ENCODE results near the gene NUP54.

The NUP54 gene

GRCh38 chr4:76084542-76084941 lies 63.7 kb downstream of the NUP54 start:
- FAIRE-seq (peak; percentile 41), DNase-seq (ENCODE audit: insufficient read length, low spot score) (no peak)
- no peak for TF ChIP-seq TAF1 (IDR thresholded peaks at IDR 0.05; ENCODE audit: low read depth, low read length)
- TF ChIP-seq POLR2AphosphoS5 (IDR thresholded peaks at IDR 0.05; ENCODE audit: low read depth, low read length), result no peak
- TF ChIP-seq PAX5 (IDR thresholded peaks at IDR 0.05; ENCODE audit: insufficient read depth, low read length, severe bottlenecking), result no peak
- TF ChIP-seq SPI1 (IDR thresholded peaks at IDR 0.05; ENCODE audit: low read depth, low read length), result no peak
- TF ChIP-seq POLR2A (IDR thresholded peaks at IDR 0.05; ENCODE audit: low read depth, low read length), result no peak
- no peak for TF ChIP-seq POU2F2 (IDR thresholded peaks at IDR 0.05; ENCODE audit: low read depth, low read length)

- no peak for DNase-seq (ENCODE audit: insufficient read length, low spot score)
- no peak for FAIRE-seq
- TF ChIP-seq POLR2A (IDR thresholded peaks at IDR 0.05; ENCODE audit: low read depth, low read length), result no peak
- no peak for TF ChIP-seq PAX5 (IDR thresholded peaks at IDR 0.05; ENCODE audit: insufficient read depth, low read length, severe bottlenecking)
- TF ChIP-seq SPI1 (IDR thresholded peaks at IDR 0.05; ENCODE audit: low read depth, low read length), result no peak
- no peak for TF ChIP-seq POU2F2 (IDR thresholded peaks at IDR 0.05; ENCODE audit: low read depth, low read length)
- TF ChIP-seq POLR2AphosphoS5 (IDR thresholded peaks at IDR 0.05; ENCODE audit: low read depth, low read length), result no peak
- TF ChIP-seq TAF1 (IDR thresholded peaks at IDR 0.05; ENCODE audit: low read depth, low read length), result no peak
Measured at GRCh38 chr4:76083386-76083988, 64.7 kb downstream of the NUP54 start.

DNA sequence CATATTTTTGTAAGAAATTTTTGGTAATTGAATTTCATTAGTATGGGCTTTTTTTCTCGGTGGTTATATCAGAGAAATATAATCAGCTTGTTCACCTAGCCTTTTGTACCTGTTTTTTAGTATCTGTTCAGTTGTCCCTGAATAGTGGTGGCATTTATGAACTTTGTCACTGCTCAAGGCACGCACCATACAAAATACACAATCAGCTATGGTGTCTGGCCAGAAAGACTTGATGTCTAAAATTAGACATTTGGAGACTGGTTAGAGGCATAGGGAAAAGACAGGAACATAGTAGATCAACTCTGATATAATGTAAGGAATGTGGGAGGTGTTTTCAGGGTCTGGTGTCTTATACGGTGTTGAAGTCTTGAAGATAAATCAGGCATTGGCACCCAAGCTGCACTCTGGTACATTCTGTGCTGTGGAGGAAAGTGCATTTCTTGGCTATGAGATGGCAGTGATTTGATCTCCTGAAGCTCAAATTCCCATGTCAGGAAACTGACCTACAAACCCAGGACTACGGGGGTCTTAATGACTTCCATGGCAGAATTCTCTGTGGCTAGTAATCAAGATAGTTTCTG lies 70.1 kb downstream of the NUP54 start:
- TF ChIP-seq POU2F2 (IDR thresholded peaks at IDR 0.05; ENCODE audit: low read depth, low read length) (no peak), POLR2A (IDR thresholded peaks at IDR 0.05; ENCODE audit: low read depth, low read length) (no peak), SPI1 (IDR thresholded peaks at IDR 0.05; ENCODE audit: low read depth, low read length) (no peak), TAF1 (IDR thresholded peaks at IDR 0.05; ENCODE audit: low read depth, low read length) (no peak), PAX5 (IDR thresholded peaks at IDR 0.05; ENCODE audit: insufficient read depth, low read length, severe bottlenecking) (no peak), POLR2AphosphoS5 (IDR thresholded peaks at IDR 0.05; ENCODE audit: low read depth, low read length) (no peak)
- FAIRE-seq, result no peak
- no peak for DNase-seq (ENCODE audit: insufficient read length, low spot score)

DNA sequence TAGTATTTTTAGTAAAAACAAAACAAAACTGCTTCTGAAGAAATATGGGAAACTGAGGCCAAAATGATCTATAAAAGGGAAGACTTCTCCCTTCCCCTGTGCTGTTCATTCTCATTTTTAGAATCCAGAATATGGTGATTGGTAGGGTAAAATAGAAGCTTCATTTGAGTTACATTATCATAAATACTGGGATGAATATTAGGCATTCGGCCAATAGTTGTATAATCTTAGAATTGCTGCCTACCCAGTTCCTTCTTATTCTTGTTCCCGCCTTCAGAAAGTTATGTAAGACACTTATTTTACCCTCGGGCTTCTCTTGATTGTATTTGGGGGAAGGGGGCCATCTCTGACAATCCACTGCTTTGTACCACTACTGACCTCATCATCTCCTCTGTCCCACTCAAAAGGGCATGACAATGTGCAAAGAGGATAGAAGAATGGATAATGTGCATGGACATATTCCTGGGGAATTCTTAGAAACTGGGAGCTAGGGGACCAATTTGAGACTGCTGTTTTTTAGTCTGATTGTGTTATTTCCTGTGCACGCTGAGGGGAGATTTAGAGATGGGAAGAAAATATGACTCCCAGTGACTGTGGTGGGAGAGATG lies 73.1 kb downstream of the NUP54 start:
- FAIRE-seq, result no peak
- TF ChIP-seq POLR2AphosphoS5 (IDR thresholded peaks at IDR 0.05; ENCODE audit: low read depth, low read length) (no peak), SPI1 (IDR thresholded peaks at IDR 0.05; ENCODE audit: low read depth, low read length) (no peak), POLR2A (IDR thresholded peaks at IDR 0.05; ENCODE audit: low read depth, low read length) (no peak), POU2F2 (IDR thresholded peaks at IDR 0.05; ENCODE audit: low read depth, low read length) (no peak), PAX5 (IDR thresholded peaks at IDR 0.05; ENCODE audit: insufficient read depth, low read length, severe bottlenecking) (no peak), TAF1 (IDR thresholded peaks at IDR 0.05; ENCODE audit: low read depth, low read length) (no peak)
- DNase-seq (ENCODE audit: insufficient read length, low spot score), result no peak

DNA sequence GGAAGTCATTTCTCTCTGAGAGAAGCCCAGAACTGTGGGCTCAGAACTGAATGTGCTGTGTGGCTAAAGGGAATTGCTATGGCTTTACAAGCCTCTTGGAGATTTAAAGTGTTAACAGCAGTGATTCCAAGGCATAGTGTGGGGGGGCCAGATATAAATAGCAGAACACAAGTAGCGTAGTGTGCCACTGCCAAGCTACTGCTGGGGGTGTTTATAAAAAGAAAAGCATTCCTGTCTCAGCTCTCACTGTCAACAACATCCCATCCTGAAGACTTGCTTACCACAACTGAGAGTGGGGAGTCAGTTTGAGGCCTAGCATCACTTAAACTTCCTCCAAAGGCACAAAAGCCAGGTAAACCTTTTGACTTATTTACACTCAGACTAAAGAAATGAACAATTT lies 73.7 kb downstream of the NUP54 start, which contains the start of gene ART3:
TSS of gene ART3 (plus strand) at position 242 of the 400 bp plus-strand sequence. CDS start 1,181 bp downstream, outside the sequence.
- FAIRE-seq (no peak), DNase-seq (ENCODE audit: insufficient read length, low spot score) (no peak)
- TF ChIP-seq SPI1 (IDR thresholded peaks at IDR 0.05; ENCODE audit: low read depth, low read length), result no peak
- TF ChIP-seq POLR2AphosphoS5 (IDR thresholded peaks at IDR 0.05; ENCODE audit: low read depth, low read length), result no peak
- TF ChIP-seq POLR2A (IDR thresholded peaks at IDR 0.05; ENCODE audit: low read depth, low read length), result no peak
- no peak for TF ChIP-seq PAX5 (IDR thresholded peaks at IDR 0.05; ENCODE audit: insufficient read depth, low read length, severe bottlenecking)
- TF ChIP-seq TAF1 (IDR thresholded peaks at IDR 0.05; ENCODE audit: low read depth, low read length), result no peak
- no peak for TF ChIP-seq POU2F2 (IDR thresholded peaks at IDR 0.05; ENCODE audit: low read depth, low read length)

DNA sequence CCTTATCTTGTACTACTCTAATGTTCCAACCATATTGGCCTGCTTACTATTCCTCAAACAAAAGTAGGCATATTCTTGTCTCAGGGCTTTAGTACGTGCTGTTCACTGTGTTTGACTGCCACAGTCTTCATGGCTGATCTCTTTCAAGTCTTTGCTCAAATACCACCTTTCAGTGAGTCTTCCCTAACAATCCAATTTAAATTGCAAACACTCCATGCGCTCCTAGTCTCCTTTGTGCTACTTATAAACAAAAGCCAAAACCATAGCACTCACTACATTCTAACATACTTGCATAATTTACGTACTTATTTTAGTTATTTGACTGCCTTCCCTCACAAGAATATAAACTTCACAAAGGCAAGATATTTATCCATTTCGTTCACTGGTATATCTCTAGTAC lies 75.4 kb downstream of the NUP54 start:
- DNase-seq (ENCODE audit: insufficient read length, low spot score) (no peak), FAIRE-seq (no peak)
- TF ChIP-seq POLR2AphosphoS5 (IDR thresholded peaks at IDR 0.05; ENCODE audit: low read depth, low read length) (no peak), POU2F2 (IDR thresholded peaks at IDR 0.05; ENCODE audit: low read depth, low read length) (no peak), TAF1 (IDR thresholded peaks at IDR 0.05; ENCODE audit: low read depth, low read length) (no peak)

DNA sequence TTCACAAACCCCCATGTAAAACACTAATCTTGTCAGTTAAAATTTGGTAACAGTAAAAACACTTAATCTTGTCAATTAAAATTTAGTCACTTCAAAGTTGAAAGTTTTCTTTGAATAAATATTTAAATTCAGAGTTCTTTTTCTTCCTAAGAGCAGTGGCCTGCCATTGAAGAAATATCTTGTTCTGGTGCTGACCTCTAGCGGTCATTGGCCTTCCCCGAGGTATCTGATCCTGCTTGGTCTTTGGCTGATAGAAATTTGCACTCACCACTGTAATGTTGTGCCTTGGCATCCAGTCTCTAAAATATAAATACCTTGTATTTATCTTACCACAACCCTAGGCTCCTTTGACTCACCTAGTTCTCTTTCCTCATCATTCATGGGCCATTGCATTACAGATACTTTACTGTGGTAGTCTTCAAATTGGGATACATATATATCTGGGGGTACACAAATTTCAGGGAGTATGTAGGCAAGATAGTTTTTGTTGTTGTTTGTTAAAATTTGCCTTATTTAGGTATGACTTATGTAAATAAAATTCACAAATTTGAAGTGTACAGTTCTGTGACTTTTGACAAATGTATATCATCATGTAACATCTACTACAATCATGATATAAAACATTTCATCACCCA lies 80.4 kb downstream of the NUP54 start:
- FAIRE-seq, result peak; percentile 92
- DNase-seq (ENCODE audit: insufficient read length, low spot score), result peak; percentile 32
- TF ChIP-seq PAX5 (IDR thresholded peaks at IDR 0.05; ENCODE audit: insufficient read depth, low read length, severe bottlenecking) (no peak), POLR2AphosphoS5 (IDR thresholded peaks at IDR 0.05; ENCODE audit: low read depth, low read length) (no peak), TAF1 (IDR thresholded peaks at IDR 0.05; ENCODE audit: low read depth, low read length) (no peak), POLR2A (IDR thresholded peaks at IDR 0.05; ENCODE audit: low read depth, low read length) (no peak)

- no peak for DNase-seq (ENCODE audit: insufficient read length, low spot score)
- no peak for FAIRE-seq
- TF ChIP-seq SPI1 (IDR thresholded peaks at IDR 0.05; ENCODE audit: low read depth, low read length), result no peak
- no peak for TF ChIP-seq POLR2AphosphoS5 (IDR thresholded peaks at IDR 0.05; ENCODE audit: low read depth, low read length)
- no peak for TF ChIP-seq POU2F2 (IDR thresholded peaks at IDR 0.05; ENCODE audit: low read depth, low read length)
- no peak for TF ChIP-seq POLR2A (IDR thresholded peaks at IDR 0.05; ENCODE audit: low read depth, low read length)
- TF ChIP-seq PAX5 (IDR thresholded peaks at IDR 0.05; ENCODE audit: insufficient read depth, low read length, severe bottlenecking), result no peak
- no peak for TF ChIP-seq TAF1 (IDR thresholded peaks at IDR 0.05; ENCODE audit: low read depth, low read length)
Measured at GRCh38 chr4:76066546-76066945, 81.7 kb downstream of the NUP54 start.
